Left colon (tissue), 2 donors: Measurements from ENCODE around the gene SNRPD1. TPM values are rescaled to one million over a fixed set of nuclear protein-coding genes. Genes with fewer than 3 reads are reported as not detected.

Experiments
- ATAC-seq: fragments of 200-7000 bp; cut with Tn5 transposase; one replicate; pipeline ENCODE4 v1.9.1; 2020; ENCODE audit warnings: mild to moderate bottlenecking, moderate library complexity
- DNase-seq, 2 donors: peaks; one replicate each; pipeline ENCODE4 v3.0.0-alpha.2; 2020
- intact Hi-C, 2 donors: fragments of 100-400 bp; cut with DNase I in 1 of 2; cut with micrococcal nuclease in 1 of 2; formaldehyde crosslinking; loops; one replicate each; pipeline versions ENCODE4 v1.11.2 to v1.14.0; 2022; cut with DNase I, micrococcal nuclease
- microRNA-seq, 2 donors: library from miRNA; unstranded; fragments of <30 nt; microRNA quantifications; one replicate each; pipeline versions ENCODE4 v1.1.0 to v1.2.0, GENCODE V29; 2020
- total RNA-seq, 2 donors: library from RNA; stranded (reverse); fragmentation: NEBNext Ultra II Directional; extraction: Animal tissue kit (Norgen Biotek cat#: 25700); gene quantifications; one replicate each; pipeline ENCODE4 v1.2.1, GENCODE V29; 2021
- donor health status: DM: no; HTN: no; CAD: no.
- donor health status: DM: yes; HTN: yes; CAD: no.

Gene SNRPD1
- total RNA-seq, 2 donors from 2014 or later, result 24.2 to 44.4 TPM

DNA sequence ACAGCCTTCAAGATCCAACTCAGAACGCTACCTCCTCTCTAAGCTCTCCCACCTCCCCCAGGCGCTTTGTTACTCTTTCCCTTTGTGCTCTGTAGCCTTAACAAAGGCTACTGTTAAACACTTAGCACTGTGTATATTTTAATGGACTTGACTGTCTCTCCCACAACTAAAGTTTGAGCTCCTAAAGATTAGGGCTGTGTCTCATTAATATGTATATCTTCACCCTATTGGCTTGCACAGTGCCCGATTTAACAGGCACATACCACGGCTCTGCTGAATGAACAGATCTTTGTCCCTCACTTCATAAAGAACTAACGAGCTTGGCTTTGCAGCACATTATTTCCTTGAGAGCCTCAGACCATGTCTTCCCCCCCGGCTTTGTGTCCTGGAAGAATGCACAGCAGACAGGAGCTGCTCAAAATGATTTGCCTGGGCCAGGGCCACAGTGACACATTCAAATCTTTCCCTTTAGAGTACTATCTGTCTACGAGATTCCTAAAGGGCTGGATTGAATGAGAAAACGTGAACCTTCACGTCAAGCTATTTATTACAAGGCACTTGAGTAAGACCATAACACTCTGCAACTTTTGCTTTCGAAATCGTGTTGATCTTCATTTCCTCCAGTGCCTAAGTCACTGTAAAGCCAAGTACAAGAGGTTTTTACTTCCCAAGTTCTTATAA, 70.4 kb downstream of the SNRPD1 start:
- DNase-seq (no peak), ATAC-seq (peak; percentile 61)
- intact Hi-C loops, result no loop called here

Small RNA genes within 50 kb of the gene (microRNA-seq; reads per million reads assigned to microRNA genes)
- gene MIR320C1, result 1.1 to 1.4 reads per million in 2 donors

Other genes with a start within 250 kb of the SNRPD1 start
- 10 to 100 TPM; 14.8 to 16.4 TPM for gene ESCO1, start 11.6 kb upstream of the SNRPD1 start, total RNA-seq
- 100 to 1,000 TPM; 131 TPM for gene ABHD3, start 92.5 kb downstream of the SNRPD1 start, total RNA-seq
- 10 to 100 TPM; 27.3 to 31.9 TPM for gene MIB1, start 128.5 kb downstream of the SNRPD1 start, total RNA-seq